Measurements from ENCODE around the gene ITK.
A peak's percentile ranks its signal among the peaks of the same experiment; 100 is the strongest.

ITK gene

GRCh38 chr5:157284458-157285212 lies 104.0 kb downstream of the ITK start:
- H3K4me3 ChIP-seq (replicated peaks; ENCODE audit: low read depth, low read length), result no peak overlapping the region
- DNase-seq (ENCODE audit: low read depth), result no peak
- no peak for TF ChIP-seq CTCF (IDR thresholded peaks at IDR 0.05; ENCODE audit: low read length, missing control alignments)

GRCh38 chr5:157285310-157286035 lies 104.8 kb downstream of the ITK start:
- H3K4me3 ChIP-seq (replicated peaks; ENCODE audit: low read depth, low read length), result no peak overlapping the region
- no peak for DNase-seq (ENCODE audit: low read depth)
- no peak for TF ChIP-seq CTCF (IDR thresholded peaks at IDR 0.05; ENCODE audit: low read length, missing control alignments)

- no peak for TF ChIP-seq CTCF (IDR thresholded peaks at IDR 0.05; ENCODE audit: low read length, missing control alignments)
- H3K4me3 ChIP-seq (replicated peaks; ENCODE audit: low read depth, low read length), result no peak overlapping the region
- no peak for DNase-seq (ENCODE audit: low read depth)
Observed at GRCh38 chr5:157286761-157287211, 106.1 kb downstream of the ITK start.

GRCh38 chr5:157288405-157289163 lies 107.9 kb downstream of the ITK start:
- no peak for TF ChIP-seq CTCF (IDR thresholded peaks at IDR 0.05; ENCODE audit: low read length, missing control alignments)
- no peak overlapping the region for H3K4me3 ChIP-seq (replicated peaks; ENCODE audit: low read depth, low read length)
- no peak for DNase-seq (ENCODE audit: low read depth)

- no peak for DNase-seq (ENCODE audit: low read depth)
- TF ChIP-seq CTCF (IDR thresholded peaks at IDR 0.05; ENCODE audit: low read length, missing control alignments), result no peak
Observed at GRCh38 chr5:157289164-157289819, 108.7 kb downstream of the ITK start.

GRCh38 chr5:157290156-157290980 lies 109.7 kb downstream of the ITK start:
- TF ChIP-seq CTCF (IDR thresholded peaks at IDR 0.05; ENCODE audit: low read length, missing control alignments), result no peak
- no peak overlapping the region for H3K4me3 ChIP-seq (replicated peaks; ENCODE audit: low read depth, low read length)
- peak; percentile 10 for DNase-seq (ENCODE audit: low read depth)

More at GRCh38 chr5:157289164-157289819, 108.7 kb downstream of the ITK start:
- H3K4me3 ChIP-seq (replicated peaks; ENCODE audit: low read depth, low read length), result no peak overlapping the region

Data from fibroblast of pulmonary artery (primary cell).